ENCODE measurements around the gene KISS1. TPM values are rescaled to one million over a fixed set of nuclear protein-coding genes. Genes with fewer than 3 reads are reported as not detected.

The KISS1 gene, protein sequence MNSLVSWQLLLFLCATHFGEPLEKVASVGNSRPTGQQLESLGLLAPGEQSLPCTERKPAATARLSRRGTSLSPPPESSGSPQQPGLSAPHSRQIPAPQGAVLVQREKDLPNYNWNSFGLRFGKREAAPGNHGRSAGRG
- not detected for total RNA-seq
- total RNA-seq (2013): not detected

DNA sequence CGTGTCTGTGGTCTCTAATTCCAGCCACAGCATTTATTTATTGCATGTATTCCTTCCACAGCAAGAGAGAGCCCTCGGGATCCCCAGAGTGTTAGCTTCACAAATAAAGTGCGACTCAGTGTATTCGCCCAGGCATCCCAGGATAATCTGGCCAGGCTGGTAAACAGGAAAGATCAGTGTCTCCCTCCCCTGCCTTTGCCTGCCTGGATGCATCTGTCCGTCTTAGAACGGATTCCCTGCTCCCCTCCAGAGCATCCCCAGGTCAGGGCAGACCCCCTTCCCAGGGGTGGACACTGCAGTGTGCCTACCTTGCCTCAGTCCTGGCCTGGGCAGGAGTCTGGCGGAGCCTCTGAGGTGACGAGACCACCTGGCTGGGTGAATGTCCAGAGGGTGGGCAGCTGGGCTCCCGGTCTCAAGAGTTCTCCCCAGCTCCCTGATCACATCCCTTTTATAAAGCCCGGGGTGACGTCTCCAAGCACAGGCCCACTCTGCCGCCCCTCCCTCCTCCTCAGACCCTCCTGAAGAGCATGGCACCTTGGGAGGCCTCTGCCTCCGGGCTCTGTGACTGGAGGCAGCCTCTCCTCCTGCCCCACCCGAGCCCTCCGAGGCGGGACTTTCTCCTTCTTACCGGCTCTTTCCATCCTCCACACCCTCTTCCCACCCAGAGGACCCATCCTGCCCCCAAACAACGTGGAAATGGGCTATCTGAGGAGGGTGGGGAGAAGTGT, at the start of gene KISS1:
Gene KISS1, minus strand, starts transcription at position 424 of the 728 bp plus-strand sequence. CDS start 3,615 bp downstream, outside the sequence.
- no peak within 1 kb of the TSS for H3K27ac Mint-ChIP-seq
- H3K27me3 Mint-ChIP-seq (ENCODE audit: low read depth in 2 of 2): peaks cover 7 to 11% of the 10 kb centered on the region in 2 donors
- no peak within 1 kb of the TSS for H3K4me3 Mint-ChIP-seq

DNA sequence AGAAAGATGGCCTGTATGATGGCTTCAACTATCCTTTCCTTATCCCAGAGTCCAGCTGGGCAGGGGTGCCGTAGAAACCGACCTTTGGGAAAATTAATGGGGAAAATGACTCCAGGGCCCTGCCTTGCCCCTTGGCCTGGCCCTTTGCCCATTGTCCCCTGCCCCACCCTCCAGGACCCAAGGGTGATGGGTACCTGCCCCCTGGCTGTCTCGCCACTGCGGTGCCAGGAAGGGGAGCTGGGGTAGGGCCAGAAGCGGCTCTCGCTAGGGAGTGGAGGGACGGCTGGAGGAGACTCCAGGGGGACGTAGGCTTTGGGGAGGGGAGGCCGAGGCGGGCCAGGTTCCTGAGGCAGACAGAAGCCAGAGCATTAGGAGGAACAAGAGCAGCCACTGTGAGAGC, 46.6 kb upstream of the KISS1 start:
- Mint-ChIP-seq H3K36me3 (no peaks in the 10 kb centered on the region), H3K9me3 (no peaks in the 10 kb centered on the region), H3K27ac (no peak overlapping the region), H3K4me1 (no peaks in the 10 kb centered on the region), H3K4me3 (no peak overlapping the region), H3K27me3 (ENCODE audit: low read depth in 2 of 2) (no peaks in the 10 kb centered on the region)
- 92% methylated on average over 10 of the region's 10 CpGs for WGBS (ENCODE audit: insufficient coverage)
- Histone ChIP-seq H3K36me3 (ENCODE audit: control insufficient read depth, insufficient read depth, low read length) (no peaks in the 10 kb centered on the region), H3K27ac (ENCODE audit: low read length) (no peak overlapping the region), H3K9me3 (ENCODE audit: control insufficient read depth, insufficient read depth, low read length) (no peaks in the 10 kb centered on the region), H3K4me3 (ENCODE audit: low read length) (no peak overlapping the region), H3K4me1 (ENCODE audit: control insufficient read depth, insufficient read depth, low read length) (no peaks in the 10 kb centered on the region), H3K27me3 (ENCODE audit: control insufficient read depth, insufficient read depth, low read length) (no peaks in the 10 kb centered on the region)
- DNase-seq: no peak
- TF ChIP-seq, protein P1, sequence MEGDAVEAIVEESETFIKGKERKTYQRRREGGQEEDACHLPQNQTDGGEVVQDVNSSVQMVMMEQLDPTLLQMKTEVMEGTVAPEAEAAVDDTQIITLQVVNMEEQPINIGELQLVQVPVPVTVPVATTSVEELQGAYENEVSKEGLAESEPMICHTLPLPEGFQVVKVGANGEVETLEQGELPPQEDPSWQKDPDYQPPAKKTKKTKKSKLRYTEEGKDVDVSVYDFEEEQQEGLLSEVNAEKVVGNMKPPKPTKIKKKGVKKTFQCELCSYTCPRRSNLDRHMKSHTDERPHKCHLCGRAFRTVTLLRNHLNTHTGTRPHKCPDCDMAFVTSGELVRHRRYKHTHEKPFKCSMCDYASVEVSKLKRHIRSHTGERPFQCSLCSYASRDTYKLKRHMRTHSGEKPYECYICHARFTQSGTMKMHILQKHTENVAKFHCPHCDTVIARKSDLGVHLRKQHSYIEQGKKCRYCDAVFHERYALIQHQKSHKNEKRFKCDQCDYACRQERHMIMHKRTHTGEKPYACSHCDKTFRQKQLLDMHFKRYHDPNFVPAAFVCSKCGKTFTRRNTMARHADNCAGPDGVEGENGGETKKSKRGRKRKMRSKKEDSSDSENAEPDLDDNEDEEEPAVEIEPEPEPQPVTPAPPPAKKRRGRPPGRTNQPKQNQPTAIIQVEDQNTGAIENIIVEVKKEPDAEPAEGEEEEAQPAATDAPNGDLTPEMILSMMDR (IDR thresholded peaks at IDR 0.05): no peak
- peak in 1 of 3 donors; percentile 39 for ATAC-seq
- intact Hi-C loops (cut with micrococcal nuclease): no loop called here

More for the DNA sequence above, at the start of gene KISS1:
- intact Hi-C loops (cut with micrococcal nuclease): no loop called here
- no peak for ATAC-seq
- Histone ChIP-seq H3K9me3 (ENCODE audit: control insufficient read depth, insufficient read depth, low read length) (no peaks in the 10 kb centered on the region), H3K4me3 (ENCODE audit: low read length) (no peak within 1 kb of the TSS), H3K36me3 (ENCODE audit: control insufficient read depth, insufficient read depth, low read length) (no peaks in the 10 kb centered on the region), H3K4me1 (ENCODE audit: control insufficient read depth, insufficient read depth, low read length) (peaks cover 5% of the 10 kb centered on the region), H3K27me3 (ENCODE audit: control insufficient read depth, insufficient read depth, low read length) (no peaks in the 10 kb centered on the region), H3K27ac (ENCODE audit: low read length) (no peak within 1 kb of the TSS)
- Mint-ChIP-seq H3K36me3 (no peaks in the 10 kb centered on the region), H3K9me3 (no peaks in the 10 kb centered on the region), H3K4me1 (peaks cover 0 to 10% of the 10 kb centered on the region in 2 donors)
- TF ChIP-seq, protein P1 (IDR thresholded peaks at IDR 0.05): no peak
- DNase-seq: no peak
- 82% methylated on average over 16 of the region's 18 CpGs for WGBS (ENCODE audit: insufficient coverage)

DNA sequence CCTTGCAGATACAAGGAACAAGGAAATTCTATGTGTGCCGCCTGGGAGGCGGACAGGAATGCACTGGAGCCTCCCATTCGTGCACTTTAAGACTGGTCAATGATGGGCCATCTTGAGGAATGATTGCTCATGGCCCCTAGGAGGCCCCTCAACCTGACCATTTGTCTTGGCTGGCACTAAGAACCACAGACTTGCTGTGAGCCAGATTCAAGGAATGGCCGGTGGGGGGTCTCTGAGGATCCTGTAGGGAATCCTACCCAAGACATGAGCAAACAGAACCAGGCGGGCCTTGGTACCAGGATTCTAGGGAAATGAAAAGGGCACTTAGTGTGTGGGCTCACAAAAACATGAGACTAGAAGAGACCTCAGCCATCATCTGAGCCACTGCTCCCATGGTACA, 45.6 kb upstream of the KISS1 start:
- H3K36me3 ChIP-seq (ENCODE audit: control insufficient read depth, insufficient read depth, low read length): no peaks in the 10 kb centered on the region
- H3K9me3 ChIP-seq (ENCODE audit: control insufficient read depth, insufficient read depth, low read length): no peaks in the 10 kb centered on the region
- intact Hi-C loops (cut with micrococcal nuclease): no loop called here
- Mint-ChIP-seq H3K27me3 (ENCODE audit: low read depth in 2 of 2) (no peaks in the 10 kb centered on the region), H3K9me3 (no peaks in the 10 kb centered on the region), H3K4me1 (no peaks in the 10 kb centered on the region), H3K4me3 (no peak overlapping the region), H3K36me3 (no peaks in the 10 kb centered on the region), H3K27ac (no peak overlapping the region)
- no peak overlapping the region for H3K27ac ChIP-seq (ENCODE audit: low read length)
- no peaks in the 10 kb centered on the region for H3K27me3 ChIP-seq (ENCODE audit: control insufficient read depth, insufficient read depth, low read length)
- no peak overlapping the region for H3K4me3 ChIP-seq (ENCODE audit: low read length)
- ATAC-seq: no peak
- no peaks in the 10 kb centered on the region for H3K4me1 ChIP-seq (ENCODE audit: control insufficient read depth, insufficient read depth, low read length)
- WGBS (ENCODE audit: insufficient coverage): 87% methylated on average over 5 of the region's 5 CpGs
- DNase-seq: no peak
- TF ChIP-seq, protein P1 (IDR thresholded peaks at IDR 0.05): no peak

Data from natural killer cell (primary cell).